IPS DF 6.9 (cell line): ENCODE measurements around the gene TCTN2.

Experiments
- DNase-seq: peaks from one replicate; pipeline ENCODE4 v3.0.0-alpha.2; 2013; ENCODE audit warnings: low read depth, low spot score
- H3K27ac ChIP-seq: one replicate; pipeline ENCODE4 v1.5.1; 2013; ENCODE audit warnings: low read length, control low read depth
- H3K27me3 ChIP-seq: 2 replicates; pipeline ENCODE4 v1.6.1; 2013; ENCODE audit warnings: mild to moderate bottlenecking, low read length; ENCODE audit not compliant: control insufficient read depth, insufficient read depth
- H3K36me3 ChIP-seq: 2 replicates; pipeline ENCODE4 v1.6.1; 2013; ENCODE audit warnings: low read length; ENCODE audit not compliant: control insufficient read depth, insufficient read depth
- H3K4me1 ChIP-seq: 2 replicates; pipeline ENCODE4 v1.6.1; 2013; ENCODE audit warnings: low read length; ENCODE audit not compliant: control insufficient read depth, insufficient read depth
- H3K4me3 ChIP-seq: 2 replicates; pipeline ENCODE4 v1.5.1; 2013; ENCODE audit warnings: mild to moderate bottlenecking, low read length
- H3K9me3 ChIP-seq: 2 replicates; pipeline ENCODE4 v1.6.1; 2013; ENCODE audit warnings: low read length, inconsistent platforms; ENCODE audit not compliant: control insufficient read depth, insufficient read depth
- WGBS: extraction: QIAGEN DNeasy Blood & Tissue Kit; methylation state at CpG from one replicate; pipeline ENCODE4 v1.1.7; 2013; ENCODE audit warnings: mixed read lengths, missing lambda C conversion rate; ENCODE audit not compliant: insufficient read length, insufficient coverage; 5-methylcytosine and 5-hydroxymethylcytosine counted together

Gene TCTN2

DNA sequence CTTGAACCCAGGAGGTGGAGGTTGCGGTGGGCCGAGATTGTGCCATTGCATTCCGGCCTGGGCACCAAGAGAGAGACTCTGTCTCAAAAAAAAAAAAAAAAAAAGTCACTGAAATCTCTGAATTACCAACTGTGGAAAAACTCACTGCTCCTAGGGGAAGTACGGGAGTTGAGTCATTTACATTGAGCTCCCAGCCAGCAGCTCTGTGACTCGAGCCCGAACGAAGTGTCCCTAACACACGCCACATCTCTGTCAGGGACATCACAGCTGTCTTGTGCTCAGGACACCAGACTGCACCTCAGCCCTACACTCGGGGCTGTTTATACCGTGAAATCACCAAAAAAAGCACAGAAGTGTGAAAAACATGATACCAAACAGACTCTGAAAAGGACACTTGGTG lies 62.3 kb downstream of the TCTN2 start:
- Histone ChIP-seq H3K27me3 (no peaks in the 10 kb centered on the region), H3K9me3 (no peaks in the 10 kb centered on the region), H3K4me3 (no peak overlapping the region), H3K27ac (no peak overlapping the region), H3K36me3 (peaks cover 34% of the 10 kb centered on the region), H3K4me1 (no peaks in the 10 kb centered on the region)
- no peak for DNase-seq
- no CpG with 5 or more reads among the region's 10 CpGs for WGBS

DNA sequence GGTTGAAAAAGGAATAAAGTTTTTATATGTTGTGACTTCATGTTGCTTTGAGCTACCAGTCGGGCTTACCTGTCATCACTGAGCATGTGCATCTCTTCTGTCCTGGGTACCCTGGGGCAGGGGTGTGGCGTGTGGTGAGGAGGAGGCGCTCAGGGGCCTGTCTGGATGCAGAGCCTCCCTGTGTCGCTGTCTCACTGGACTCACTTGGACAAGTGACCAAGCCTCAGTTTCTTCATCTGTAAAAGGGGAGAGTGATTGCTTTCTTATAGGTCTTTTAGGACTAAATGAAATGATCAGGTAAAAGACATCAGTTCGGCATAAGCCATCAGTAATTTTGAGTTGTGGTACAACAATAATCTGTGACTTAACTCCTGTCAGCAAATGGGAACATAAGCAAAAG lies 63.4 kb downstream of the TCTN2 start:
- Histone ChIP-seq H3K36me3 (peaks cover 33% of the 10 kb centered on the region), H3K27ac (no peak overlapping the region), H3K9me3 (no peaks in the 10 kb centered on the region), H3K4me1 (no peaks in the 10 kb centered on the region), H3K27me3 (no peaks in the 10 kb centered on the region), H3K4me3 (no peak overlapping the region)
- no CpG with 5 or more reads among the region's 5 CpGs for WGBS
- no peak for DNase-seq

DNA sequence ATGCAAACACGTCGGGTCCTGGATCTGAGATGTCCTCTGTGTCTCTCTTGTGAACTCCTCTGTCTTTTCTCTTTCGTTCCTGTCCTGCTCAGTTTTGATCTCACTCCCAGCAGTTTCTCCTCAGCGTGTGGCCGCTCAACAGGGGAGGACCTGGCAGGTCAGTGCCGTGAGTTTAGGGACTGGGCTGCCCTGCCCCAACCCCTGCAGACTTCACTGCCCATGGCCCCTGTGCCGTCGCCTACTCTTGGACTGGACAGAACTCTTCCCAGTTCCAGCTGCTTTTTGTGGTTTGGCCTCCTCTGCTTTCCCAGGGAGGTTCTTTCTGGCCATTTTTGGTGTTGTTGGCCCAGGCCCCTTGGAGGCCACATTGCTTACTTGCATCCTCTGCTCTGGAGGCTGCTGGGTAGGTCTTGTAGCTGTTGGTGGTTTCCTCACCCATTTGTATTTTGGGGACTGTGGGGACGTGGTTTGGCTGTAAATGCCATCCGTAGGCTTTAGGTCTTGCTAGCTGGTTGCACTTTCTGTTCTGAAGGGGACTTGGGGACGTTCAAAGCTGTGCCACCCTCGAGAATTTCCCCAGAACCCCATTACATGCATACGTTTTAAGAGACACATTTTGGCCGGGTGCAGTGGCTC lies 71.1 kb downstream of the TCTN2 start:
- H3K36me3 ChIP-seq = peaks cover 32% of the 10 kb centered on the region
- no peak for DNase-seq
- H3K27ac ChIP-seq = no peak overlapping the region
- no peaks in the 10 kb centered on the region for H3K9me3 ChIP-seq
- no peaks in the 10 kb centered on the region for H3K4me1 ChIP-seq
- H3K27me3 ChIP-seq = no peaks in the 10 kb centered on the region
- no peak overlapping the region for H3K4me3 ChIP-seq
- no CpG with 5 or more reads among the region's 14 CpGs for WGBS

DNA sequence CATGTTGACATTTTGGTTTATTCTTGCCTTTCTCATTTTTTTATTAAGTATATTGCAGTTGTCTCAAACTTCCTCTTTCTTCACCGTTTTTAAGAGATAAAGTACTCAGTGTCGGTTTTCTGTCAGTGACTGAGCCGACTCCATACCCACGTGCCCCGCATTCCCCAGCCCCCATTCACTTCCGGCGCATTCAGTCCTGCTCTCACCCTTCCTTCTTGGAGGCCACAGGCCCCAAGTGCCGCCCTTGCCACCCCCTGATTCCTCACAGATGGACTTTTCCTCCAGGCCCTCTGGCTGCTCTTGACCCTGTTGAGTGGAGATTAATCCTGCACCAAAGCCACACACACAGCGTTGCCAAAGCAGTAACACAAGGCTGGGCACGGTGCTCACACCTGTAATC lies 72.1 kb downstream of the TCTN2 start:
- Histone ChIP-seq H3K27me3 (no peaks in the 10 kb centered on the region), H3K9me3 (no peaks in the 10 kb centered on the region), H3K27ac (no peak overlapping the region), H3K4me3 (no peak overlapping the region), H3K4me1 (no peaks in the 10 kb centered on the region), H3K36me3 (peaks cover 36% of the 10 kb centered on the region)
- no CpG with 5 or more reads among the region's 10 CpGs for WGBS
- DNase-seq = no peak

DNA sequence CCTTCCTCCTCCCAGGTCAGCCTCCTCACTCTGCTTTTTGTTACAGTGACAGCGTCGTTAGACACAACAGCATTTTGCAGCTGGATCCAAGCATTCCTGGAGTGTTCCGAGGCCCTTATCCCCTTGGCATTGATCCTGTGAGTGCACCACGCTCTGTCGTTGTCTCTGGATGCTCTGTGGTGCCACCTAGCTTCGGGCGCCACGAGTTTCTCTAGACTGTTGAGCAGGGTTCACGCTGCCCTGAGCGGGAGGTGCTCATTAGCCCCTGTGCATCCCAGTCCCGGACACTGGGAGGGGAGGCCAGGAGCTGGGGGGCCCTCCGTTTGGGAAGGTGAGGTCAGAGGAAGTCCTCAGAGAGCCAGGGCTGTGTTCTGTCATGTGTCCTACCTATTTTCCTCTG lies 73.9 kb downstream of the TCTN2 start:
- H3K9me3 ChIP-seq = no peaks in the 10 kb centered on the region
- no peak for DNase-seq
- no peaks in the 10 kb centered on the region for H3K4me1 ChIP-seq
- no peak overlapping the region for H3K27ac ChIP-seq
- no peak overlapping the region for H3K4me3 ChIP-seq
- H3K36me3 ChIP-seq = peaks cover 37% of the 10 kb centered on the region
- WGBS = no CpG with 5 or more reads among the region's 12 CpGs
- no peaks in the 10 kb centered on the region for H3K27me3 ChIP-seq

DNA sequence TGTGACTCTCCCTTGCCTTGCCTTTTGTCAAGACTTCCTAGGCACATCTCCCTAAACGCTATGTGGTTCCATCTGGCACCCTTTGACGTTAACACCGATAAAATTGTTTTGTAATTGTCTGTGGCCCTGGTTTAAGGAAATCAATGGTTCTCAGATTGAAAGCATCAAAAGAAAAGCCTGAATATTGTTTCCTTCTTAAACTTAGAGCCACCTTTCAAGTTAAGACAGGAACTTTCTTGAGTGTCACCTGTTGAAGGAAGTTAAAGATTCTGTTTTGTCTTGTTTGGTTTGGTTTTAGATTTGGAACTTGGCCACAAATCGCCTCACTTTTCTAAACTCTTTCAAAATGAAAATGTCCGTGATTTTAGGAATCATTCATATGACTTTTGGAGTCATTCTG lies 76.4 kb downstream of the TCTN2 start:
- no peaks in the 10 kb centered on the region for H3K9me3 ChIP-seq
- no peak for DNase-seq
- H3K27me3 ChIP-seq = no peaks in the 10 kb centered on the region
- H3K4me3 ChIP-seq = no peak overlapping the region
- peaks cover 38% of the 10 kb centered on the region for H3K36me3 ChIP-seq
- no peaks in the 10 kb centered on the region for H3K4me1 ChIP-seq
- no CpG with 5 or more reads among the region's 5 CpGs for WGBS
- H3K27ac ChIP-seq = no peak overlapping the region

DNA sequence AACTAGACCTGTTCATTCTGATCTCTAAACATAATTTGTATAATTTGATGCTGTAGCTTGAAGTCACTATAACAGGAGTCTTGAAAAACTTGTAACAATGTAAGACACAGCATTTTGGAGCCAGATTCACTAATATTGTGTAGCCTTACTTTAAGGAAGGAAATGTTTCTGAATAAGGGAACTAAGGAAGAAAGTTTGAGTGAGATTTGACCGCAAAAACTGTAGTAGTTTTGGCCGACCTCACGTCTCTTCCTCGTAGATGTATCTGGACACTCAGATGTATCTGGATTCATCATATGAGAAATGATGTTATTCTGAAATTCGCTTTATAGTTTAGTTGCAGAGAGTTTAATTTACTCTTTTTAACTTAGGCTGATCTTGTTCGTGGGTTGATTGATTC lies 77.2 kb downstream of the TCTN2 start:
- Histone ChIP-seq H3K27ac (no peak overlapping the region), H3K36me3 (peaks cover 35% of the 10 kb centered on the region), H3K4me3 (no peak overlapping the region), H3K9me3 (no peaks in the 10 kb centered on the region), H3K4me1 (no peaks in the 10 kb centered on the region), H3K27me3 (no peaks in the 10 kb centered on the region)
- no CpG with 5 or more reads among the region's 6 CpGs for WGBS
- DNase-seq = no peak

DNA sequence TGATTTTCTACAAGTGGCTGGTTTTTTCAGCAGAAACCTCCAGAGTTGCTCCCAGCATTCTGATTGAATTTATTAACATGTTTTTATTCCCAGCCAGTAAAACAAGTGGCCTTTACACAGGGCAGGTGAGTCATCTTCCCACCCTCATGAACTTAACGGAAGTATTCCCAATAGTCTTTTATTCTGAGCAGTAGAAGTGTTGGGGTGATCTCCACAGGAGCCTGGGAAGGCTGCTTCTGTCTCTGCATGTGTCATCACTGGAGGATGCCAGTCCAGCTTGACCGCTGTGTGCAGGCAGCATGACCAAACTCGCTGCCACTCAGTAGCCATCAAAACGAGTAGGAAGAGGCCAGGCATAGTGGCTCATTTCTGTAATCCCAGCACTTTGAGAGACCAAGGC lies 77.7 kb downstream of the TCTN2 start:
- H3K36me3 ChIP-seq = peaks cover 34% of the 10 kb centered on the region

DNA sequence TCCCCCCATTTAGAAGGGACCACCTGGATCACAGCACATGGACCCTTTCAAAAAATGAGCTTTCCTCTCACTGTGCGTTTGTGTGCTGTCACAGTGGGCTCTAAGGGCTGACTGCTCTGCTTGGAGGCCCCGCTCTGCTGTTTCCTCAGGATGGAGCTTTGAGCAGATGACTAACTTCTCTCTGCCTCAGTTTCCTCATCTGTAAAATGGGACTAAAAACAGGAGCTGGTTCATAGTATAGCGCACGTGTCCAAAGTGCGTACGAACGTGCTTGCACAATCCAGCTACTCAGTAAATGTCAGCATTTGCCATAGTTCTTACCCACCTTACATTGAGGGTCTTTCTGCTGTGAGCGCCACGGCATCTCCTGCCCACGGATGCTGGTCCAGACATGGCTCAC lies 78.4 kb downstream of the TCTN2 start:
- Histone ChIP-seq H3K36me3 (peaks cover 33% of the 10 kb centered on the region), H3K4me1 (no peaks in the 10 kb centered on the region), H3K9me3 (no peaks in the 10 kb centered on the region), H3K27ac (no peak overlapping the region), H3K27me3 (no peaks in the 10 kb centered on the region), H3K4me3 (no peak overlapping the region)
- WGBS = no CpG with 5 or more reads among the region's 10 CpGs
- DNase-seq = no peak

More for the DNA sequence above, 77.7 kb downstream of the TCTN2 start:
- no peak for DNase-seq
- Histone ChIP-seq H3K4me3 (no peak overlapping the region), H3K9me3 (no peaks in the 10 kb centered on the region), H3K27ac (no peak overlapping the region), H3K4me1 (no peaks in the 10 kb centered on the region), H3K27me3 (no peaks in the 10 kb centered on the region)
- WGBS = no CpG with 5 or more reads among the region's 4 CpGs

DNA sequence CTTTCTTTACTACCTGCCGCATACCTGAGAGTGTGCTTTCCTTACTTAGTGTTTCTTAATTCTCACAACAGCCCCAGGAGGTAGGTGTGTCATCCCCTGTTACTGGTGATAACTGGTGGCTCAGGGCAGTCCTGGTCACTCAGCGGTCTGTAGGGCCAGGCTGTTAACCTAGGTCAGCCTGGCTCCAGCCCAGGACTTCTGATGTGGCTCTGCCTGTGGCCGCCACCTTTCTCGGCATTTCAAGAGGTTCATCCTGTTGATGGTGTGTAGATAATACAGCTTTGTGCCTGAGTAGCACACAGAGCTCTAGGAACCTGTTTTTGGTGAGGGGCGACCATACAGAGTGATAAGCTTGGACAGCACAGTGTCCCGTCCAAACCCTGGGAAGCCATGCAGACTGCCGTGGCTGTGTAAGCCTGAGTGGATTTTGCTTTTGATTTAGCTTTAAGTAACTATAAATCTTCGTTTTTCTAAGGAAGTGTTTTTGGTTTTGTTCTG lies 79.3 kb downstream of the TCTN2 start:
- Histone ChIP-seq H3K36me3 (peaks cover 33% of the 10 kb centered on the region), H3K27me3 (no peaks in the 10 kb centered on the region), H3K27ac (no peak overlapping the region), H3K4me1 (no peaks in the 10 kb centered on the region), H3K4me3 (no peak overlapping the region), H3K9me3 (no peaks in the 10 kb centered on the region)
- no peak for DNase-seq
- no CpG with 5 or more reads among the region's 8 CpGs for WGBS

DNA sequence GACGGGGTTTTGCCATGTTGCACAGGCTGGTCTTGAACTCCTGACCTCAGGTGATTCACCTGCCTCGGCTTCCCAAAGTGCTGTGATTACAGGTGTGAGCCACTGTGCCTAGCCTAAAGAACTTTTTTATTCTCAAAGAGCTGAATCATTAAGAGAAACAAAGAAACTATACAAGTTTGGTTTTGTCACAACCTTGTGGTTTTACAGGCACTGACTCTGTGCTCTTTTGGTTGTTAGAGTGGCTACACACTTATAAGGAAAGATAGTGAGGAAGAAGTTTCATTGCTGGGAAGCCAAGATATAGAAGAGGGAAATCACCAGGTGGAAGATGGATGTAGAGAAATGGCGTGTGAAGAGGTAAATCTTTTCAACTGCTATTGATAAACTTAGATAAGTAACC lies 81.1 kb downstream of the TCTN2 start:
- WGBS = no CpG with 5 or more reads among the region's 3 CpGs
- peaks cover 33% of the 10 kb centered on the region for H3K36me3 ChIP-seq
- no peak overlapping the region for H3K4me3 ChIP-seq

More for the DNA sequence above, 81.1 kb downstream of the TCTN2 start:
- Histone ChIP-seq H3K4me1 (no peaks in the 10 kb centered on the region), H3K27me3 (no peaks in the 10 kb centered on the region), H3K9me3 (no peaks in the 10 kb centered on the region), H3K27ac (no peak overlapping the region)
- DNase-seq = no peak
